CD4-positive, alpha-beta T cell treated with Interleukin-17A for 4 hours (primary cell): Measurements from ENCODE around the gene RNU6-9.

Experiments used
- DNase-seq: peaks from one replicate; pipeline ENCODE4 v3.0.0-alpha.2; 2020; ENCODE audit warnings: mixed read lengths

The RNU6-9 gene

GRCh38 chr19:919199-920050, 26.1 kb downstream of the RNU6-9 start:
- peak; percentile 64 for DNase-seq

DNA sequence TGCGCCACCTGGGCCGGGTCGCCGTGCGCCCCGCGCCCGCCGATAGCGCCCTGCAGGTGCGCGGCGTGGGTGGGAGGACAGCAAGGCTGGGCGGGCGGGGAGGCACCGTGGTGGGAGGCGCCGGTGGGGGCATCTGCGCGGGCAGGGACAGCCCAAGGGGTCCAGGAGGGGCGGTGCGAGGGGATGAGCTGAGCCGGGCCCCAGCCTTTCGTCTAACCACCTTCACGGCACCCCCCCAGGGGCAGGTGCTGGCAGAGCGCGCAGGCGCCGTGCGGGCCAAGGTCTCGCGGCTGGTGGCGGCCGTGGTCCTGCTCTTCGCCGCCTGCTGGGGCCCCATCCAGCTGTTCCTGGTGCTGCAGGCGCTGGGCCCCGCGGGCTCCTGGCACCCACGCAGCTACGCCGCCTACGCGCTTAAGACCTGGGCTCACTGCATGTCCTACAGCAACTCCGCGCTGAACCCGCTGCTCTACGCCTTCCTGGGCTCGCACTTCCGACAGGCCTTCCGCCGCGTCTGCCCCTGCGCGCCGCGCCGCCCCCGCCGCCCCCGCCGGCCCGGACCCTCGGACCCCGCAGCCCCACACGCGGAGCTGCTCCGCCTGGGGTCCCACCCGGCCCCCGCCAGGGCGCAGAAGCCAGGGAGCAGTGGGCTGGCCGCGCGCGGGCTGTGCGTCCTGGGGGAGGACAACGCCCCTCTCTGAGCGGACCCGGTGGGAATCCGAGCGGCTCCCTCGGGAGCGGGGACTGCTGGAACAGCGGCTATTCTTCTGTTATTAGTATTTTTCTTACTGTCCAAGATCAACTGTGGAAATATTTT, 27.0 kb downstream of the RNU6-9 start:
- peak; percentile 82 for DNase-seq

DNA sequence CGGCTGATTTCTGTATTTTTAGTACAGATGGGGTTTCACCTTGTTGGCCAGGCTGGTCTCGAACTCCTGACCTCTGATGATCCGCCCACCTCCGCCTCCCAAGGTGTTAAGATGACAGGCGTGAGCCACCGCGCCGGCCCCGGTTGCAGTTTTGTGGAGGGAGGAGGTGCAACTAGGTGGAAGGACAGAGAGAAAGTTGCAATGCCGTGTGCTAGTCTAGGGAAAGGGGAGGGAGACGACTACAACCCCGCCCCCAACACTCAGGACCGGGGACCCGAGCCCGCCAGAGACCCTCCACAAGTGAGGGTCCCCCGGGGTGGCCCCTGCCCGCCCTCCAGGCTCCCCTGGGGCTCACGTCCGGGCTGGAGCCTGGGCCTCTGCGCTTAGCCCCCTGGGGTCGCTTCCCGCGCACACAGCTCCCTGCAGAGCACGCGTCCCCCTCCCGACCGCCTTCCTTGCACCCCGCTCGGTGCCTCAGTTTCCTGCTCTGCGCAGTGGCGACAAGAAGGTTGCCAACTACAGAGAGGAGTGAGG, 31.3 kb downstream of the RNU6-9 start:
- DNase-seq = peak; percentile 33

GRCh38 chr19:925087-925525, 31.8 kb downstream of the RNU6-9 start:
- DNase-seq = peak; percentile 43

DNA sequence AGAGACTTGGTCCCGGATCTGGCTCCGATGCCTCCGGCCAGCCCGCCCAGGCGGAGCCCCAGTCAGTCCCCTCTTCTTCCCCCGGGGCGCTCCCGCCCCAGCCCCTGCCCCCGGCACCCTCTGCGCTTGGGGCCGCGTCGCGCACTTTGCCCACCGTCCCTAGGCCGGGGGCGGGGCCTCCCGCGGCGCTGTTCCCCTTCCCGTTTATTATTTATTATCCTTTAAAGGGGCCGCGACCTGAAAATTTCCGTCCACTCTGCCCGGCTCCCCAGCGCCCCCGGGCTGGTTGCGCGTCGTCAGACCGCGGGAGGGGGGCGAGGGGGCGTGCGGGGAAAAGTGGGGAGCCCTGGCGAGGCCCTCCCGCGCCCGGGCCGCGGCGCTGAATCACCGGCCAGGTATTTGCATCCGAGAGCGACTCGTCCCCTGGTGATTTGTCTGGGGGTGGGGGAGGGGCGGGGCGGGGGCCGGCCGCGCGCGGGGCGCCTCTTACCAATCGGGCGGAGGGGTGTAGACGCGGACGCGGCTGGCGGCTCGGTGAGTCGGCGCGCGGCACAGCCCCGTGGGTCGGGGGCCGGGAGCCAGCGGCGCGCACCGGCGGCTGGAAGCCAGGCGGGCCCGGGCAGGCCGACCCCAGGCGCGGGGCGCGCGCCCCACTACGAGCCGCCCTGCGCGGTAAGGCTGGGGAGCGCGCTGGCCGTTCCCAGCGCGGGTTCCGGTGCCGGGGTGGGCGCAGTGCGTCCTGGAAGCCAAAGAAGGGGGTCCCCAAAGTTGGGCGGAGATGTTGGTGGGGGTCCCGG, 32.4 kb downstream of the RNU6-9 start, which contains the start of gene ARID3A:
TSS of gene ARID3A (plus strand) at position 510 of the 797 bp plus-strand sequence. CDS start 3,494 bp downstream, outside the sequence.
- DNase-seq = peak; percentile 85

GRCh38 chr19:926323-926588, 33.0 kb downstream of the RNU6-9 start:
- no peak for DNase-seq

DNA sequence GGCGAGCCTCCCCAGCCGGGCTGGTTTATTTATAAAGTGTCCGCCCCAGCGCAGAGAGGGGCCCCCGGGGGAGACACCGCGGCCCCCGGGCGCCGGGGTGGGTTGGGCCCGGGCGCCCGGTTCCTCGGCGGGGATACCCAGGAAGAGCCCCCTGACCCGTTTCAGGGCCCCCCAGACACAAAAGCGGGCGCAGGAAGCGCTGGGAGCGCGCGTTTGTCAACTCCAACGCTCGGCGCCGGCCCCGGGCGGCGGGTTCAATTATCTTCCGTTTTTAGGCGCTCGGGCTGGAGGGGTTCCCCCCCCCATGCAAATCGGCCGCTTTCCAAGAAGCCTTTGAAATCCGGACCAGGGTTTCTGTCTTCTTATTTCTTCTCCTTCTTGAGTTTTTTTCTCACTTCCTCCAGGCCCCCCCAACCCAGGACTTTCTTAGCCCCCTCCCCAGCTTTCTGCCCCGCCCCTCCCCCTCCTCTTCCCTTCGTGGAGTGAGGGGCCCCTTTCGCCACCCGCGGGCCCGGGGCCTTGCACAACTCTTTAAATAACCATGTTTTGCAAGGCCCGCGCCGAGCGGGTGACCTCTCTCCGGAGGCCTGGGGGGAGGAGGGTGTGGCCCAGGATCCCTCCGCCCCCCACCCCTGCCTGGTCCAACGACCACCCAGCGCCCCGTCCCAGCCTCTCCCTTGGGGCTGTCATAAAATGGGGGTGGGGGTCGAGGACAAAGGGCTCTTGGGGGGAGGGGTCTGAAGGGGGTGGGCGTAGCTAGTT, 33.5 kb downstream of the RNU6-9 start:
- peak; percentile 58 for DNase-seq

DNA sequence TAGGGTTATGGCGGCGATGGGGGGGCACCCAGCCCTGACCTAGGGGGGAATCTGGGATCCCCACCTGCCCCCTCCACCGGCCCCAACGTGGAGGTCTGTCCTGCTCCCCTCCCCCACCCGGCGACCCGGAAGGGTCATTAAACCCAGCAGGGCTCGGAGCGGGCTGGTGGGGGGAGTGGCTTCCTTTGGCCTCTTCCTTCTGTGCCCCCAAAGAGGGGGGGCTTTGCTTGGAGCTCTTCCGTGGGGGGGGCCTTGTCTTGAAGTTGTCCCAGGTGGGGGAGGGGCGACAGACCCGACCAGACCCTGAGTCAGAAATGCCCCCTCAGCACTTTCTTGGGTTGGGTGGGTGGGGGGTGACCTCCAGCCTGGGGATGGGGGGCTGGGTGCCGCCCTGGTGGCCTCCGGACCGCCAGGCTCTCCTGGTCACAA, 34.1 kb downstream of the RNU6-9 start:
- DNase-seq = no peak

DNA sequence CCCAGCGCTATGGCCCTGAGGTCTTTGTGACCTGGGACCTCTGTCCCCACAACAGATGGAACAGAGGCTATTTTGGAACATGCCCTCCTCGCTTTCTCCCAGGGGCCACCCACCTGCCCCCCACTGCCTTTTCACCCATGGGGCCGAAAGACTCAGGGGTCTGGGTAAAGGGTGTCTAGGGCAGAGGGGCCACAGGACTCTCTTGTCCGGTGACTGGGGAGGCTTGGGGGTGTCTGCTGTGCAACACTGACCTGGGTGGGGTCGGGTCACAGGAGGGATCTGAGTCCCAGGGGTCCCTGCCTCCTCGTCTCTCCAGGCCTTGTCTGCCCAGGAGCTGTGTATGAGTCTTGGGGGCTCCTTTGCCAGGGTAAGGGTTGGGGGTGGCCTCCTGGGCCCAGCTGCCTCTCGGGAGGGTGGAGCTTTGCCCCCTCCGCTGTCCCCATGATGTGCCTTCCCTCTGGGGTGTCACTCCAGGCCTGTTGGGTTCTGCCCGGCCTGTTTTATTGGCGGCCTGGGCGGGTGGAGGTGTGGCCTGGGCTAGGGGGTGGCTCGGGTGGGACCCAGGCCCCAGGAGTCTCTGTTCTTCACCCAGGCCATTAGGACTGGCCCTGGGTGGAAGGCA, 34.6 kb downstream of the RNU6-9 start:
- no peak for DNase-seq

DNA sequence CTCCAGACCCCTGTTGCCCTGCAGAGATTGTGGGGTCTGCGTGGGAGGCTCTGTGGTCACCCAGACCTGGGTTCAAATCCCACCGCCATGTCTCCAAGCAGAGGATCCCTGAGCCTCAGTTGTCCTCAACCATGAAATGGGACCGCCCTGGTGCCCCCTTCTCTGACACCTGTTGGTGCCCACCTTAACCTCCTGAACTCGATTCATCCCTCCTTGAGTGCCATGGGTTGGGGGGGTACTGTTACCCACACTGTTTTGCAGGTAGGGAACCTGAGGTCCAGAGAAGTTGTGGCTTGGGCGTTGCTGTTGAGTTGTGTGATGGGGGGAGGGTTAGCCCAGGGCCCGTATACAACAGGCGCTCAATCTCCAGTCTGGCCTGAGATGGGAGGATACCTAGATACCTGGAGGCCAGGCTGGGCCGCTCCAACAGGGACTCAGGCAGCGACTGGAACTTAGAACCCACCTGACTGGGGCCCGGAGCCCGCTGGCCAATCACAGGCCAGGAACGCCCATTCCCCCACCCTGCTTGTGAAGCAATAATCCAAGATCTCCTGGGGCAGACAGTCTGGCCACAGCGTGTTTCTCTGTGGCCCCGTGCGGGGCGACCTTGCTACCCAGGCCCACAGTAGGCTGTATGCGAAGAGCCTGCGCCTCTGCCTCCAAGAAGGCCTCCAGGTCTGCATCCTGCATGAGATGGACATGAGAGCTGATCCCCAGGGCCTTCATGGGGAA, 35.4 kb downstream of the RNU6-9 start:
- no peak for DNase-seq

- DNase-seq = no peak
Observed at GRCh38 chr19:929203-929890, 36.1 kb downstream of the RNU6-9 start.

- DNase-seq = no peak
Observed at GRCh38 chr19:929891-930258, 36.6 kb downstream of the RNU6-9 start.

- DNase-seq = no peak
Observed at GRCh38 chr19:931860-932647, 38.8 kb downstream of the RNU6-9 start.

DNA sequence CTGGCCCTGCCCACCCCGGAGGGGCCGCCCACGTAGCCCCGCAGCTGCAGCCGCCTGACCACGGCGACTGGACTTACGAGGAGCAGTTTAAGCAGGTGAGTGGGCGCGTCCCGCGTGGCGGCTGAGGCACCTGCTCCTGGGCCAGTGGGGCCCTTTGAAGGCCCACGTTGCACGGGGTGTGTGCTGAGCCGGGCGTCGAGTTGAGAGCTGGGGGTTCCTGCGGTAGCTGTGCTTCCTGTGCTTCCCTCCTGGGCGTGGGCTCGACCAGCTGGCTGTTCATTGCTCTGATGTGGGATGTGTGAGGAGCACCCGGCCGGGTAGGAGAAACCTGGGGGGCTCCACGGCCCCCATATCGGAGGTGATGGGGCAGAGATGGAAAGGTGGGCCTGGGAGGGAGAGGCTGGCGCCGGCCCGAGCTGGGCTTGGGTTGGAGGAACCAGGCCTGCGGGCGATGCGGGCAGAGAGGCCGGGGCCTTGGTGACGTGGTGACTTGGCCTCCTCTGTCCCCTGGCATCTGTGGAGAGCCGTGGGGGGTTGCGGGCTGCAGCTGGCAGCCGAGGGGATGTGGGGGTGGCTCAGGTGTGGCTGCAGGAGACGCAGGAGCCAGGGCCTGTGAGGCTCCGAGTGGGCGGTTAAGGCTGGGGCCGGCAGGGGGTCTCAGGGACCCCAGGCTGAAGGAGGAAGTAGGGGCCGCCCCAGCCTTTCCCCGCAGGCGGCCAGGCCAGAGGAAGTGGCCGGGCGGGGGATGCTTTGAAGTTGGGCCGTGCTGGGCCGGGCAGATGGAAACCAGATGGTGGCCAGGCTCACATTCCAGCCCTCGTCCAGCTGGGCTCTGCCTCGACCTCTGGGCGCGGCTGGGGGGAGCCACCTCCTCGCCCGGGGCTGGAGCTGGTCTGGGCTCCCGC, 39.6 kb downstream of the RNU6-9 start:
- peak; percentile 71 for DNase-seq

- no peak for DNase-seq
Observed at GRCh38 chr19:933553-933882, 40.2 kb downstream of the RNU6-9 start.

GRCh38 chr19:934197-934840, 41.0 kb downstream of the RNU6-9 start:
- DNase-seq = no peak

DNA sequence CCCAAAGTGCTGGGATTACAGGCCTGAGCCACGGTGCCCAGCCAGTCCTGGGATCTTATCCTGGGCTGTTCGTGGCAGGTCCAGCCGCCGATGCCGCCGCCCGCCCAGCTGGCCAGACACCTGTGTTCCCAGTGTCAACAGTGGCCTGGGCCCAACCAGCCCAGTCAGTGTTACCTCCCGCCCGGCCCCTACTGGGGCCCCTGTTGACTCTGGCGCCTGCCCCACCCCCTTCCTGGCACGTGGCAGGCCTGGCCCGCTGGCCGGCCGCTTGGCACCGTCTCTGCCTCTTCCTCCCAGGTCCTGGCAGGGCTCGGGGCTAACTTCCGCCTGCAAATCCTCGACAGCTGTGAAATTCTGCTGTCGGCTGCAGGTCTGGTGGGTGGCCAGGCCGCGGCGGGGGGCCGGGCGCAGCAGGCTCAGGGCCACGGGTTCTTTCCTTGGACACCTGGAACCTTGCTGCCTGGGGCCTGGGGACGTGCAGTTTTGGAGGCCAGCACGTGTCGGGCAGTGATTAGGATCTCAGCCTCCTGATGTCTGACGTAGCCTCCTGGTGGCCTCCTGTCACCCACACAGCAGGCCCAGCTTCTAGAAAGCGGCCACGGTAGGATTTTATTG, 41.7 kb downstream of the RNU6-9 start:
- DNase-seq = no peak

DNA sequence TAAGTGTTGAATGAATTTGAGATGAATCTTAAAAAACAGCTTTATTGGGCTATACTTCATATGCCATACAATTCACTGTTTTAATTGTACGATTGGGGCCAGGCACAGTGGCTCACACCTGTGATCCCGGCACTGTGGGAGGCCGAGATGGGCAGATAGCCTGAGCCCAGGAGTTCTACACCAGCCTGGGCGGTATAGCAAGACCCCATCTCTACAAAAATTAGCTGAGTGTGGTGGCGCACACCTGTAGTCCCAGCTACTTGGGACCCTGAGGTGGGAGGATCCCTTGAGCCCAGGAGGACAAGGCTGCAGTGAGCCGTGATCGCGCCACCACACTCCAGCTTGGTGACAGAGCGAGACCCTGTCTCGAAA, 42.9 kb downstream of the RNU6-9 start:
- no peak for DNase-seq
